Mesenteric fat pad (tissue), 1 donor: ENCODE measurements around the gene GRPEL2. TPM values are rescaled to one million over a fixed set of nuclear protein-coding genes. Genes with fewer than 3 reads are reported as not detected.

Experiments
- DNase-seq: peaks from one replicate; pipeline ENCODE4 v3.0.0-alpha.2; 2020; ENCODE audit warnings: low spot score
- long read RNA-seq: library from polyadenylated mRNA; unstranded; transcript quantifications from one replicate; pipeline ENCODE4 v2.0.0, GENCODE V29; 2020
- total RNA-seq: library from RNA; stranded (reverse); fragmentation: NEBNext Ultra II Directional; extraction: Animal tissue kit (Norgen Biotek cat#: 25700); gene quantifications from one replicate; pipeline ENCODE4 v1.2.1, GENCODE V29; 2021
- donor health status: DM: yes; HTN: yes; CAD: no.

The GRPEL2 gene
- 22.7 TPM for total RNA-seq
- long read RNA-seq, full-length matches to known transcripts, result 2 of 4 reads
- long read RNA-seq, partial matches to known transcripts, result 0 of 4 reads
- long read RNA-seq, other reads (novel, unspliced or antisense), result 2 of 4 reads

GRCh38 chr5:149345147-149345891 is at the start of gene GRPEL2:
TSS of gene GRPEL2 (plus strand) at chr5:149345499. CDS start at chr5:149345540, 41 bp downstream.
- peak; percentile 95 for DNase-seq

GRCh38 chr5:149297340-149298025 is 47.8 kb upstream of the GRPEL2 start:
- DNase-seq, result no peak

GRCh38 chr5:149298163-149298562 is 47.1 kb upstream of the GRPEL2 start:
- no peak for DNase-seq

GRCh38 chr5:149298842-149299404 is 46.4 kb upstream of the GRPEL2 start:
- DNase-seq, result no peak

- no peak for DNase-seq
Observed at GRCh38 chr5:149299451-149300054, 45.7 kb upstream of the GRPEL2 start.

- no peak for DNase-seq
Observed at GRCh38 chr5:149300441-149300840, 44.9 kb upstream of the GRPEL2 start.

GRCh38 chr5:149301049-149301743 is 44.1 kb upstream of the GRPEL2 start:
- DNase-seq, result no peak

- no peak for DNase-seq
Observed at GRCh38 chr5:149301744-149302380, 43.4 kb upstream of the GRPEL2 start.

GRCh38 chr5:149302641-149303040 is 42.7 kb upstream of the GRPEL2 start:
- no peak for DNase-seq

GRCh38 chr5:149303210-149303609 is 42.1 kb upstream of the GRPEL2 start:
- DNase-seq, result no peak

- DNase-seq, result no peak
Observed at GRCh38 chr5:149304195-149305078, 40.9 kb upstream of the GRPEL2 start.

- DNase-seq, result no peak
Observed at GRCh38 chr5:149309354-149309753, 35.9 kb upstream of the GRPEL2 start.

- DNase-seq, result no peak
Observed at GRCh38 chr5:149310488-149310887, 34.8 kb upstream of the GRPEL2 start.

- no peak for DNase-seq
Observed at GRCh38 chr5:149310947-149311658, 34.2 kb upstream of the GRPEL2 start.

GRCh38 chr5:149313151-149313841 is 32.0 kb upstream of the GRPEL2 start:
- no peak for DNase-seq

- no peak for DNase-seq
Observed at GRCh38 chr5:149314571-149315111, 30.7 kb upstream of the GRPEL2 start.

GRCh38 chr5:149315753-149316152 is 29.5 kb upstream of the GRPEL2 start:
- no peak for DNase-seq
